ENCODE data around the gene NCLN.
"Not testable (repeated sequence)": the region's sequence is repeated elsewhere in the genome, so short reads cannot be mapped to it uniquely, and the experiment has no call there.

NCLN gene

DNA sequence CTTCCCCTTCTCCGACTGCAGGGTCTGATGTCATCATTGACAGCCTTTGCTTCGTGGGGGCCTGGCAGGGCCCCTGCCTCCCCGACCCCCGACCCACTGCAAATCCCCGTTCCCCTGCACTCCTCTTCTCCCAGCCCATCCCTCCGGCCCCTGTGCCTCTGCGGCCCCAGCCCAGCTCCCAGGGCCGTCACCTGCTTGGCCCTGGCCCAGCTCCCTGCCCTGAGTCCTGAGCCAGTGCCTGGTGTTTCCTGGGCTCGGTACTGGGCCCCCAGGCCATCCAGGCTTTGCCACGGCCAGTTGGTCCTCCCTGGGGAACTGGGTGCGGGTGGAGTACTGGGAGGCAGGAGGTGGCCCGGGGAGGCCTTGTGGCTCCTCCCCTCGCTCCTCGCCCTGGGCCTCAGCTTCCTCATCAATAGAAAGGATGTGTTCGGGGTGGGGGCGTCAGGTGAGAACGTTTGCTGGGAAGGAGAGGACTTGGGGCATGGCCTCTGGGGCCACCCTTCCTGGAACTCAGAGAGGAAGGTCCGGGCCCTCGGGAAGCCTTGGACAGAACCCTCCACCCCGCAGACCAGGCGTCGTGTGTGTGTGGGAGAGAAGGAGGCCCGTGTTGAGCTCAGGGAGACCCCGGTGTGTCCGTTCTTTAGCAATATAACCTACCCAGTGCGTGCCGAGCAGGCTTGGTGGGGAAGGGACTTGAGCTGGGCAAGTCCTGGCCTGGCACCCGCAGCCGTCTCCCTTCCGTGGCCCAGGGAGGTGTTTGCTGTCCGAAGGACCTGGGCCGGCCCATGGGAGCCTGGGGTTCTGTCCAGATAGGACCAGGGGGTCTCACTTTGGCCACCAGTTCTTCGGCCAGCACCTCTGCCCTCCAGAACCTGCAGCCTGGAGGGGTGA lies 22.8 kb downstream of the NCLN start:
- in situ Hi-C loops (cut with HindIII; ENCODE audit: low pct_ligation_motif_present, low pct_unique_long_range_greater_than_20kb, low sequenced_read_pairs) = no loop called here
- DNase-seq = no peak

DNA sequence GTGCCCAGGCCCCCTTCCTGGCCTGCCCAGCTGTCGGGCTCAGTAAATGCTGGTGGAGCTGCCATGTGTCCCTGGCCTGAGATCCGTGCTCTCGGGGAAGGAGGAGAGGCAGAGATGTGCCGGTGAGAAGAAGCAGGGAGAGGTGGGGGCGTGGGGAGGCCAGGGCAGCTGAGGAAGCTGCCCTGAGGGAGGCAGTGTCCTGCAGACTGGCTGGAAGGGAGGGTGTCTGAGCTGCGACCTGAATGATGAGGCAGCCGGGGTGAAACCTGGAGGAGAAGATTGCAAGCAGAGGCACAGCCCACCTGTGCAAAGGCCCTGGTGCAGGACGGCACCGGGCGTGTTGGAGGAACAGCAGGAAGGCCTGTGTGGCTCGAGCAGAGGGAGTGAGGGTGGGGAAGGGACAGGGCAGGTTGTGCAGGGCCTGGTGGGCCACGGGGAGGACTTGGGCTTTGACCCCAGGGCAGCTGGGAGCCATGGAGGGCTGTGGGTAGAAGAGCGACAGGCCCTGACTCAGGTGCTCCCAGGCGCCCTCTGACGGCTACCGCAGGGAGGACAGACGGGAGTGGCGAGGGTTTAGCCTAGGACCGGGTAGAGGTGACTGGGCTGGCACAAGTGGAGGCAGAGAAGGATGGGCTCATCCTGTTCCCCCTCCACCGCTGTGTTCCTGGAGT lies 24.8 kb downstream of the NCLN start:
- DNase-seq = peak; percentile 44
- in situ Hi-C loops (cut with HindIII; ENCODE audit: low pct_ligation_motif_present, low pct_unique_long_range_greater_than_20kb, low sequenced_read_pairs) = no loop called here

- no peak for DNase-seq
- in situ Hi-C loops (cut with HindIII; ENCODE audit: low pct_ligation_motif_present, low pct_unique_long_range_greater_than_20kb, low sequenced_read_pairs) = no loop called here
Observed at GRCh38 chr19:3211191-3211590, 25.5 kb downstream of the NCLN start.

- in situ Hi-C loops (cut with HindIII; ENCODE audit: low pct_ligation_motif_present, low pct_unique_long_range_greater_than_20kb, low sequenced_read_pairs) = no loop called here
- no peak for DNase-seq
Observed at GRCh38 chr19:3213159-3213558, 27.4 kb downstream of the NCLN start.

DNA sequence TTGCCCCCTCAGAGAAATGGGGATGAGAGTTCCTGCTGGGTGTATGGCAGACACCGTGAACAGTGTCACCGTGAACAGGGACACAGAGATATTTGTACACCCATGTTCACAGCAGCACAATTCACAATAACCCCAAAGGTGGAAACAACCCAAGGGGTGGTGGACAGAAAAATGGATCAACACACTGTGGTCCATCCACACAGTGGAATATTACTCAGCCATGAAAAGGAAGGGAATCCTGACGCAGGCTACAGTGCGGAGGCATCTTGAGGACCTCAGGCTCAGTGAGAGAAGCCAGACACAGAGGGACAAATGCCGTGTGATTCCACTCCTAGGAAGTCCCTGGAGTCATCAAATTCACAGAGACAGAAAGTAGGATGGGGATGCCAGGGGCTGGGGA lies 31.1 kb downstream of the NCLN start:
- no peak for DNase-seq
- in situ Hi-C loops (cut with HindIII; ENCODE audit: low pct_ligation_motif_present, low pct_unique_long_range_greater_than_20kb, low sequenced_read_pairs) = no loop called here

- in situ Hi-C loops (cut with HindIII; ENCODE audit: low pct_ligation_motif_present, low pct_unique_long_range_greater_than_20kb, low sequenced_read_pairs) = no loop called here
- DNase-seq = no peak
Observed at GRCh38 chr19:3220576-3220975, 34.8 kb downstream of the NCLN start.

GRCh38 chr19:3221576-3221975 lies 35.8 kb downstream of the NCLN start:
- DNase-seq; in situ Hi-C loops (cut with HindIII; ENCODE audit: low pct_ligation_motif_present, low pct_unique_long_range_greater_than_20kb, low sequenced_read_pairs): not testable (repeated sequence)

DNA sequence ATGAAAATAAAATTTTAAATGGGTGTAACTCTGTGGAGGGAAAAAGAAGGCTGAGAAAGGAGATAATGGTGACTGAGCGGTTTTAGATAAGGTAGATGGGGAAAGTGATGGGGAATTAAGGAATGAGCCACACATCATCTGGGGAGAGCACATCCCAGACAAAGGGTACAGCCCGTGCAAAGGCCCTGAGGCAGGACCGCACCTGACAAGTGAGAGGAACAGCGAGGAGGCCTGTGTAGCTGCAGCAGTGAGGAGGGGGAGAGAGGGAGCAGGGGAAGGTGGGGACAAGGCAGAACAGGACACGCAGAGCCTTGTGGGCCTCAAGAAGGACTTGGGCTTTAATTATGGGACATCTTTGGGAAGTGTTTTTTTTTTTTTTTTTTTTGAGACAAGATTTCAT lies 37.0 kb downstream of the NCLN start:
- no peak for DNase-seq
- in situ Hi-C loops (cut with HindIII; ENCODE audit: low pct_ligation_motif_present, low pct_unique_long_range_greater_than_20kb, low sequenced_read_pairs) = no loop called here

DNA sequence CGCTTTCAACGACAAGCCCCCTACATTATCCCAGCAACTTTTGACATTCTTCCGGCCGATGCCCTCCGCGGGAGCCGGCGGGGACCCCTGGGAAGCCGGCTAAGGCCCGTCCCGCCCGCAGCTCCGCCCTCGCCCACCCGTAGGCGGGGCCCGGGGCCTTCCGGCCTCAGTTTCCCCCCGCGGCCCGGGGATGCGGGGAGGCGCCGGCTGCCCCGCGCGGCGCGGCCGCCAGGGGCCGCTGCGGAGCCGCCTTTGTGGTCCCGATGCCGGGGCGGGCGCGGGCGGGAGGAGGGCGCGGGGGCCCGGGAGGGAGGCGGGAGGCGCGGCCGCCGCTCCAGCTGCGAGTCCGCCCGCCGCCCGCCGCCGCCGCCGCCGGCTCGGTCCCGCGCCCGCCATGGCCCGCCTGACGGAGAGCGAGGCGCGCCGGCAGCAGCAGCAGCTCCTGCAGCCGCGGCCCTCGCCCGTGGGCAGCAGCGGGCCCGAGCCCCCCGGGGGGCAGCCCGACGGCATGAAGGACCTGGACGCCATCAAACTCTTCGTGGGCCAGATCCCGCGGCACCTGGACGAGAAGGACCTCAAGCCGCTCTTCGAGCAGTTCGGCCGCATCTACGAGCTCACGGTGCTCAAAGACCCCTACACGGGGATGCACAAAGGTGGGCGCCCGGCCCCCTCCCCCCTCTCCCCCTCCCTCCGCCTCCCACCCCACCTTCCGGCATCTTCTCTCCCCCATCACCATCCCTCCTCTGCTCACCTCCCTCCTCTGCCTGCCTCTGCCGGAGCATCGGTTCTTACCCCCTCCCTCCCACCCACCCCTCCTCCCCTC lies 38.8 kb downstream of the NCLN start, which contains the start of gene CELF5:
Gene CELF5, plus strand, starts transcription at position 316 of the 823 bp plus-strand sequence. Its CDS starts 79 bp downstream, at position 395.
- in situ Hi-C loops (cut with HindIII; ENCODE audit: low pct_ligation_motif_present, low pct_unique_long_range_greater_than_20kb, low sequenced_read_pairs) = no loop called here
- peak; percentile 43 for DNase-seq

DNA sequence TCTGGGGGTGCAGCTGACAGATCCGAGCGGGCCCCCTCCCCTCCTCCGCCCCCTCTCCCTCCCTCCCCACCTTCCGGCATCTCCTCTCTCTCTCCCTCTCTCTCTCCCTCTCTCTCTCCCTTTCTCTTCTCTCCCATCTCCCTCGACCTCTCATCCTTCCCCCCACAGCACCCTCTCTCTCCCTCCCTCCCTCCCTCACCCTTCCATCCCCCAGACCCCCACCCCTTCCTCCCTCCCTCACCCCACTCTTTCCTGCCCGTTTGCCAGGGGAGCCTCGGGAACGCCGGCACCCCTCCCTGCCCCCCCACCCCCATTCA lies 39.4 kb downstream of the NCLN start:
- in situ Hi-C loops (cut with HindIII; ENCODE audit: low pct_ligation_motif_present, low pct_unique_long_range_greater_than_20kb, low sequenced_read_pairs) = no loop called here
- DNase-seq = no peak

GRCh38 chr19:3225677-3226093 lies 40.0 kb downstream of the NCLN start:
- DNase-seq = no peak
- in situ Hi-C loops (cut with HindIII; ENCODE audit: low pct_ligation_motif_present, low pct_unique_long_range_greater_than_20kb, low sequenced_read_pairs) = no loop called here

GRCh38 chr19:3227054-3227626 lies 41.4 kb downstream of the NCLN start:
- DNase-seq = no peak
- in situ Hi-C loops (cut with HindIII; ENCODE audit: low pct_ligation_motif_present, low pct_unique_long_range_greater_than_20kb, low sequenced_read_pairs) = no loop called here

- no peak for DNase-seq
- in situ Hi-C loops (cut with HindIII; ENCODE audit: low pct_ligation_motif_present, low pct_unique_long_range_greater_than_20kb, low sequenced_read_pairs) = no loop called here
Observed at GRCh38 chr19:3229346-3229743, 43.6 kb downstream of the NCLN start.

DNA sequence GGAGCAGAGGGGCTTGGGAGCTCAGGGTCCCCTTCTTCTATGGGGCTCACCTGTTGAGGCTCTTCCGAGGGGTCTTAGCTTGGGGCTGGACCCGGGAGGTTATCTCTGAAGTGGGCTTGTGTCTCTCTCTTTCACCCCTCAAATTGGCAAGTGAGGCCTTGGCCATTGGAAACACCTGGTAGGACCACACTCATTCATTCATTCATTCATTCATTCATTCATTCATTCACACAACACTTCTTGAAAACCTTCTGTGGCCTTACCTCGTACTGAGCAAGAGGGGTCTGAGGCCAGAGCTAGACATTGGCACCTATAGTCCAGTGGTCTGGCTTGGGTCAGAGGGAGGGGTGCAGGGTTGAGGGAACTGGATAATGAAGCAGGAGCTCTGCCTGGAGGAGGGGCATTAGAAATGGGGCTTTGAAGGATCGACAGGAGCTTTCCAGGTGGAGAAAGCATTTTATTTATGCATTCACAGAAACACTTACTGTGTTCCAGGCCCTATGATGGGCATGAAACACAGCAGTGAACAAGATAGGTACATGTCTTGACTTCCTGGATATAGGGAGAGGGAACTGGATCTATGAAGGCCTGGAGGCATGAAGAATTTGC lies 44.3 kb downstream of the NCLN start:
- no peak for DNase-seq
- in situ Hi-C loops (cut with HindIII; ENCODE audit: low pct_ligation_motif_present, low pct_unique_long_range_greater_than_20kb, low sequenced_read_pairs) = no loop called here

DNA sequence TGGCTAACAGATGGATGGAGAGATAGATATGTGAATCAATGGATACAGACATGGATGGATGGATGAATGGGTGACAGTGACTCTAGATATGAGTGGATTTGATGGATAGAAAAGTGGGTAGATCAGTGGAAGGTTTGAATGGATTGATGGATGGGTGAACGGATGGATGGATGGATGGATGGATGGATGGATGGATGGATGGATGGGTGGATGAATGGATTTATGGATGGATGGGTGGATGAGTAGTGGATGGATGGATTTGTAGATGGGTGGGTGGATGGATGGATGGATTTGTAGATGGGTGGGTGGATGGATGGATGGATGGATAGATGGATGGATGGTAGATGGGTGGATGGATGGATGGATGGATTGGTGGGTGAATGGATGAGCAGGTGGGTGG lies 45.6 kb downstream of the NCLN start:
- no peak for DNase-seq
- in situ Hi-C loops (cut with HindIII; ENCODE audit: low pct_ligation_motif_present, low pct_unique_long_range_greater_than_20kb, low sequenced_read_pairs) = no loop called here

GRCh38 chr19:3233116-3233515 lies 47.4 kb downstream of the NCLN start:
- DNase-seq = no peak

DNA sequence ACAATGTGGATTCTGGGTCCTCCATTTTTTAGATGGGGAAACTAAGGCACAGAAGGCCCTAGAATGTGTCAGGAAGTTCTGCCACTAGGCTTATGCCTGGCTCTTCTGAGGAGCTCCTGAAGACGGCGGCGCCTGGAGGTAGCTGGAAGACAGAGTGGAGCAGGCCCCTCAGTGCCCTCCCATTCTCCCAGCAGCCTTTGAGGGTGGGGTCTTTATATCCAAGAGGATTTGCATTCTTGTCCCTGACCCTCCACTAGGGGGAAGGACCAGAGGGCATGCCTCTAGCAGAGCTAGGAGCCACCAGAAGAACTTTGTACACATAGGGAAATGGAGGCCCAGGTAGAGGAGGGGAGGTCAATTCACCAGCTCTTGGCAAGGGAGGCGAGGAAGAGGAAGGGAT lies 48.1 kb downstream of the NCLN start:
- no peak for DNase-seq
- in situ Hi-C loops (cut with HindIII; ENCODE audit: low pct_ligation_motif_present, low pct_unique_long_range_greater_than_20kb, low sequenced_read_pairs) = no loop called here

More at GRCh38 chr19:3233116-3233515, 47.4 kb downstream of the NCLN start:
- in situ Hi-C loops (cut with HindIII; ENCODE audit: low pct_ligation_motif_present, low pct_unique_long_range_greater_than_20kb, low sequenced_read_pairs) = no loop called here

GRCh38 chr19:3234800-3235199 lies 49.1 kb downstream of the NCLN start:
- in situ Hi-C loops (cut with HindIII; ENCODE audit: low pct_ligation_motif_present, low pct_unique_long_range_greater_than_20kb, low sequenced_read_pairs) = no loop called here
- no peak for DNase-seq

Measured in ACHN (cell line).